GM12878 (cell line): Measurements from ENCODE around the gene TCF25. TPM values are rescaled to one million over a fixed set of nuclear protein-coding genes. Genes with fewer than 3 reads are reported as not detected.

ENCODE experiments used
- ATAC-seq: fragments of 200-7000 bp; cut with Tn5 transposase; 3 replicates; pipeline ENCODE4 v1.9.1; 2020; ENCODE audit warnings: mild to moderate bottlenecking, moderate library complexity
- BruUV-seq: library from RNA; stranded (reverse); fragments of 400-500 nt; replicated peaks from 2 replicates; lab custom pipeline; 2021; lab: Mats Ljungman, UMichigan
- CTCF ChIA-PET: fragments of 300-600 bp; sonication (Branson Sonifier 250); formaldehyde crosslinking; extraction: SDS; loops from one replicate; lab custom pipeline; 2021; ENCODE audit warnings: inconsistent platforms; lab: Yijun Ruan, JAX
- POLR2A ChIA-PET: fragments of 350-600 bp; formaldehyde crosslinking; extraction: SDS; loops from one replicate; lab custom pipeline; 2021; ENCODE audit warnings: inconsistent platforms; lab: Charles Lee
- RAD21 ChIA-PET: fragments of 300-600 bp; sonication (Branson Sonifier 250); formaldehyde crosslinking; loops from one replicate; lab custom pipeline; 2023; ENCODE audit warnings: antibody characterized with exemption; ENCODE audit not compliant: unreplicated experiment; lab: Charles Lee
- SMC1A ChIA-PET: fragments of 300-600 bp; sonication (Branson Sonifier 250); formaldehyde crosslinking; loops from one replicate; lab custom pipeline; 2023; ENCODE audit not compliant: unreplicated experiment, uncharacterized antibody; lab: Charles Lee
- DNase-seq: peaks from one replicate; pipeline ENCODE4 v3.0.0-alpha.2; 2011; ENCODE audit warnings: low read depth, low spot score
- FAIRE-seq: peaks from 3 replicates; lab custom pipeline; 2011; peaks lifted over from hg19 to GRCh38; lab: Jason Lieb, UNC
- H2AFZ ChIP-seq: 2 replicates; pipeline ENCODE4 v1.6.0; 2011; ENCODE audit warnings: low read depth, low read length, control low read depth; ENCODE audit not compliant: control insufficient read depth
- H3K27ac ChIP-seq: 2 replicates; pipeline ENCODE4 v1.5.1; 2011; ENCODE audit warnings: control low read depth; ENCODE audit not compliant: control insufficient read depth, insufficient read depth
- H3K27me3 ChIP-seq, 2 experiments: replicated peaks in 1 of 2; 2 replicates each; pipeline versions ENCODE4 v1.6.0 to v1.6.1; 2011; ENCODE audit warnings: low read length in 1 of 2; ENCODE audit not compliant: control insufficient read depth in 2 of 2, insufficient read depth in 2 of 2
- H3K36me3 ChIP-seq, 2 experiments: 2 replicates each; pipeline ENCODE4 v1.5.1; 2011; ENCODE audit warnings: low read length in 1 of 2; ENCODE audit not compliant: control insufficient read depth in 2 of 2, insufficient read depth in 2 of 2
- H3K4me1 ChIP-seq: 2 replicates; pipeline ENCODE4 v1.6.1; 2011; ENCODE audit warnings: mild to moderate bottlenecking, low read length, moderate library complexity, mixed read lengths; ENCODE audit not compliant: control insufficient read depth, insufficient read depth
- H3K4me2 ChIP-seq: 2 replicates; pipeline ENCODE4 v1.6.0; 2011; ENCODE audit warnings: control low read depth; ENCODE audit not compliant: control insufficient read depth, insufficient read depth
- H3K4me3 ChIP-seq: fragments of 200-600 bp; sonication (generic); 2 replicates; pipeline ENCODE4 v1.5.1; 2016
- H3K79me2 ChIP-seq: 2 replicates; pipeline ENCODE4 v1.6.0; 2011; ENCODE audit warnings: low read length; ENCODE audit not compliant: control insufficient read depth, insufficient read depth
- H3K9ac ChIP-seq: 2 replicates; pipeline ENCODE4 v1.8.0; 2011; ENCODE audit warnings: low read length, control low read depth, mixed read lengths; ENCODE audit not compliant: control insufficient read depth, insufficient read depth
- H3K9me3 ChIP-seq: replicated peaks from 3 replicates; pipeline ENCODE4 v1.5.1; 2011; ENCODE audit warnings: mild to moderate bottlenecking, low read length; ENCODE audit not compliant: control insufficient read depth, insufficient read depth
- H4K20me1 ChIP-seq: 2 replicates; pipeline ENCODE4 v1.6.0; 2011; ENCODE audit not compliant: control insufficient read depth, insufficient read depth
- CBX5 ChIP-seq: sonication (generic); IDR thresholded peaks from 2 replicates; pipeline ENCODE4 v1.6.1; 2016; ENCODE audit warnings: low read depth, moderate library complexity, mild to moderate bottlenecking, inconsistent platforms
- CHD2 ChIP-seq: IDR thresholded peaks from 2 replicates; pipeline ENCODE4 v1.6.1; 2011; ENCODE audit warnings: low read depth, low read length, improper control_type of control experiment, borderline replicate concordance
- ELK1 ChIP-seq: IDR thresholded peaks from 2 replicates; pipeline ENCODE4 v1.6.1; 2012; ENCODE audit warnings: low read depth, low read length, improper control_type of control experiment
- EP300 ChIP-seq, 2 experiments: fragments of 150-350 bp in 1 of 2; IDR thresholded peaks; 2 replicates each; pipeline ENCODE4 v1.6.1; 2011 to 2012; ENCODE audit warnings: low read depth in 2 of 2, low read length in 2 of 2, borderline replicate concordance in 1 of 2, improper control_type of control experiment in 1 of 2, inconsistent platforms in 1 of 2; ENCODE audit not compliant: control insufficient read depth in 1 of 2
- EZH2 ChIP-seq: IDR thresholded peaks from 2 replicates; pipeline ENCODE4 v1.6.1; 2012; ENCODE audit warnings: low read depth, mild to moderate bottlenecking, control low read depth, inconsistent platforms, low read length, borderline replicate concordance; ENCODE audit not compliant: control insufficient read depth
- KLF5 ChIP-seq: fragments of 450-650 bp; IDR thresholded peaks from 2 replicates; pipeline ENCODE4 v1.6.1; 2014; ENCODE audit warnings: mild to moderate bottlenecking; ENCODE audit not compliant: partially characterized antibody
- NR2C1 ChIP-seq: fragments of 450-650 bp; IDR thresholded peaks from 2 replicates; pipeline ENCODE4 v1.6.1; 2017; ENCODE audit warnings: antibody characterized with exemption, mild to moderate bottlenecking, moderate library complexity
- RAD21 ChIP-seq: IDR thresholded peaks from 2 replicates; pipeline ENCODE4 v1.6.1; 2011; ENCODE audit warnings: mild to moderate bottlenecking, low read depth, low read length, moderate library complexity; ENCODE audit not compliant: insufficient read depth
- RELA ChIP-seq: fragments of 450-650 bp; IDR thresholded peaks from 2 replicates; pipeline ENCODE4 v1.8.0; 2014; ENCODE audit warnings: borderline replicate concordance; ENCODE audit not compliant: partially characterized antibody
- RUNX3 ChIP-seq: IDR thresholded peaks from 2 replicates; pipeline ENCODE4 v1.6.1; 2012; ENCODE audit warnings: low read length, inconsistent platforms
- SRF ChIP-seq, 2 experiments: IDR thresholded peaks; 2 replicates each; pipeline ENCODE4 v1.6.1; 2011; ENCODE audit warnings: low read depth in 2 of 2, low read length in 2 of 2, mild to moderate bottlenecking in 1 of 2, moderate library complexity in 1 of 2
- TARDBP ChIP-seq: IDR thresholded peaks from 2 replicates; pipeline ENCODE4 v1.6.1; 2016; ENCODE audit warnings: borderline replicate concordance
- YBX1 ChIP-seq: fragments of 450-650 bp; IDR thresholded peaks from 2 replicates; pipeline ENCODE4 v1.6.1; 2016; ENCODE audit warnings: antibody characterized with exemption
- ZNF622 ChIP-seq: fragments of 450-650 bp; IDR thresholded peaks from 2 replicates; pipeline ENCODE4 v1.6.1; 2017; ENCODE audit warnings: mild to moderate bottlenecking, inconsistent platforms
- WGBS: methylation state at CpG from one replicate; pipeline ENCODE4 v1.1.6; 2016; ENCODE audit warnings: low lambda C conversion rate; ENCODE audit not compliant: insufficient replicate concordance, insufficient coverage; ENCODE audit errors: missing lambda C conversion rate; 5-methylcytosine and 5-hydroxymethylcytosine counted together
- in situ Hi-C: fragments of 300-500 bp; cut with MboI; formaldehyde crosslinking; loops from 9 replicates; pipeline ENCODE4 v1.14.3; 2018; ENCODE audit warnings: mixed read lengths
- intact Hi-C: fragments of 100-400 bp; cut with micrococcal nuclease; formaldehyde crosslinking; loops from one replicate; pipeline ENCODE4 v1.14.2; 2022; ENCODE audit not compliant: unreplicated experiment
- polyA plus RNA-seq, 11 experiments: library from polyadenylated mRNA; depleted of rRNA in 4 of 11; unstranded in 6 of 11; stranded (reverse) in 5 of 11; fragments of >200 nt; fragmentation: Nextera tagmentation in 4 of 11; fragmentation: Illumina TruSeq in 1 of 11; extraction: Ambion mirVana in 4 of 11; extraction: Trizol in 1 of 11; gene quantifications; 1 replicate in 1 of 11; 2 replicates in 10 of 11; pipeline versions ENCODE4 v1.2.1 to v1.2.3, GENCODE V29; 2011 to 2016; ENCODE audit warnings: inconsistent platforms in 2 of 11, missing spikeins in 2 of 11, low read depth in 1 of 11
- total RNA-seq, 4 experiments: library from RNA; depleted of rRNA in 3 of 4; stranded (reverse); fragments of >200 nt in 3 of 4; fragmentation: Illumina TruSeq in 1 of 4; extraction: Trizol in 1 of 4; gene quantifications; 2 replicates each; pipeline versions ENCODE4 v1.2.1 to v1.2.3, GENCODE V29; 2013 to 2021
- TF ChIP-seq, protein P1 (sequence below): IDR thresholded peaks from 2 replicates; pipeline ENCODE4 v1.6.1; 2012; ENCODE audit warnings: improper control_type of control experiment, low read depth, low read length; ENCODE audit not compliant: insufficient replicate concordance

Gene TCF25
- total and polyA plus RNA-seq, 10 of the 15 experiments (the other 5 are each of a cell fraction or from before 2014, with no cell fraction given), result 8.4 to 130 (median 89.4) TPM

- TF ChIP-seq, protein P1, sequence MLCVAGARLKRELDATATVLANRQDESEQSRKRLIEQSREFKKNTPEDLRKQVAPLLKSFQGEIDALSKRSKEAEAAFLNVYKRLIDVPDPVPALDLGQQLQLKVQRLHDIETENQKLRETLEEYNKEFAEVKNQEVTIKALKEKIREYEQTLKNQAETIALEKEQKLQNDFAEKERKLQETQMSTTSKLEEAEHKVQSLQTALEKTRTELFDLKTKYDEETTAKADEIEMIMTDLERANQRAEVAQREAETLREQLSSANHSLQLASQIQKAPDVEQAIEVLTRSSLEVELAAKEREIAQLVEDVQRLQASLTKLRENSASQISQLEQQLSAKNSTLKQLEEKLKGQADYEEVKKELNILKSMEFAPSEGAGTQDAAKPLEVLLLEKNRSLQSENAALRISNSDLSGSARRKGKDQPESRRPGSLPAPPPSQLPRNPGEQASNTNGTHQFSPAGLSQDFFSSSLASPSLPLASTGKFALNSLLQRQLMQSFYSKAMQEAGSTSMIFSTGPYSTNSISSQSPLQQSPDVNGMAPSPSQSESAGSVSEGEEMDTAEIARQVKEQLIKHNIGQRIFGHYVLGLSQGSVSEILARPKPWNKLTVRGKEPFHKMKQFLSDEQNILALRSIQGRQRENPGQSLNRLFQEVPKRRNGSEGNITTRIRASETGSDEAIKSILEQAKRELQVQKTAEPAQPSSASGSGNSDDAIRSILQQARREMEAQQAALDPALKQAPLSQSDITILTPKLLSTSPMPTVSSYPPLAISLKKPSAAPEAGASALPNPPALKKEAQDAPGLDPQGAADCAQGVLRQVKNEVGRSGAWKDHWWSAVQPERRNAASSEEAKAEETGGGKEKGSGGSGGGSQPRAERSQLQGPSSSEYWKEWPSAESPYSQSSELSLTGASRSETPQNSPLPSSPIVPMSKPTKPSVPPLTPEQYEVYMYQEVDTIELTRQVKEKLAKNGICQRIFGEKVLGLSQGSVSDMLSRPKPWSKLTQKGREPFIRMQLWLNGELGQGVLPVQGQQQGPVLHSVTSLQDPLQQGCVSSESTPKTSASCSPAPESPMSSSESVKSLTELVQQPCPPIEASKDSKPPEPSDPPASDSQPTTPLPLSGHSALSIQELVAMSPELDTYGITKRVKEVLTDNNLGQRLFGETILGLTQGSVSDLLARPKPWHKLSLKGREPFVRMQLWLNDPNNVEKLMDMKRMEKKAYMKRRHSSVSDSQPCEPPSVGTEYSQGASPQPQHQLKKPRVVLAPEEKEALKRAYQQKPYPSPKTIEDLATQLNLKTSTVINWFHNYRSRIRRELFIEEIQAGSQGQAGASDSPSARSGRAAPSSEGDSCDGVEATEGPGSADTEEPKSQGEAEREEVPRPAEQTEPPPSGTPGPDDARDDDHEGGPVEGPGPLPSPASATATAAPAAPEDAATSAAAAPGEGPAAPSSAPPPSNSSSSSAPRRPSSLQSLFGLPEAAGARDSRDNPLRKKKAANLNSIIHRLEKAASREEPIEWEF, result no peak
- TF ChIP-seq ZNF622, result no peak
Measured at GRCh38 chr16:89843409-89844350, 29.7 kb upstream of the TCF25 start (continued).

DNA sequence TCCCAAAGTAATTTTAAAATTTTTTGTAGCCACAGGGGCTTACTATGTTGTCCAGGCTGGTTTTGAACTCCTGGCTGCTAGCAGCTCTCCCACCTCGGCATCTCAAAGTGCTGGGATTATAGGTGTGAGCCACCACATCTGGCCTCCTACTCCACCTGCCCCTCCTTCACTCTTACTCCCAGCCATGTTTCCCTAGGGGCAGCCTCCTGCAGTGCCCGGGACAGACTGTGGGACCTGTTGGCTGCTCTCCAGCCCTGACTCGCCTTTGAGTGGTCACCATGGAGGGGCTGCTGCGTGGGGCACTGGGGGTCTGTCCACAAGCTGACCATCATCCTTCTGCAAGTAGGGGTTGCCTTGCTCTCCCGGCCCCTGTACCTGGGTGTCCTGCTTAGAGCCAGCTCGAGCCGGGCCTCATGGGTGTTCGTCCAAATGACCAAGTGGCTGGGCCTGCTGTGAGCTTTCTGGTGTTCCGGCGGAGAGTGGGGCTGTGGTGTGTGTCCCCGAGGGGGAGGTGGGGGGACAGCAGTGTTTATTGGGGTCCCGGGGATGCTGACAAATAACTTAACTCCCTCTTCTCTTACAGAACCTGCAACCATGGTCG lies 28.6 kb upstream of the TCF25 start:
- H3K27ac ChIP-seq, result no peak overlapping the region
- no peak overlapping the region for H3K9ac ChIP-seq
- TF ChIP-seq EZH2 (no peak), EP300 (IDR thresholded peaks at IDR 0.05; ENCODE audit: borderline replicate concordance in 1 of 2, control insufficient read depth in 1 of 2, low read depth in 2 of 2, low read length in 2 of 2) (no peak), TARDBP (no peak), NR2C1 (no peak), KLF5 (no peak), ELK1 (no peak), RELA (no peak), CBX5 (no peak), RAD21 (no peak), RUNX3 (no peak), YBX1 (no peak), CHD2 (no peak), SRF (IDR thresholded peaks at IDR 0.05; ENCODE audit: low read depth in 2 of 2, low read length in 2 of 2) (no peak)
- intact Hi-C loops, result no loop called here
- DNase-seq (no peak), FAIRE-seq (no peak), ATAC-seq (no peak)
- no TSS peak for BruUV-seq
- no peaks in the 10 kb centered on the region for H3K27me3 ChIP-seq
- 39% methylated on average over 12 of the region's 13 CpGs for WGBS
- no peak overlapping the region for H2AFZ ChIP-seq
- ChIA-PET RAD21 (no interaction called here), CTCF (interaction anchor here (0.6 to 1.2 kb wide), 2 partner anchors 37 to 51 kb away, joined by 3 read pairs; no protein-coding TSS in a partner anchor), POLR2A (no interaction called here), SMC1A (interaction anchor here (0.5 kb wide), 1 partner anchor 272 kb away, joined by 3 read pairs; no protein-coding TSS in a partner anchor)
- no peak overlapping the region for H3K4me2 ChIP-seq
- no peaks in the 10 kb centered on the region for H3K79me2 ChIP-seq
- H3K9me3 ChIP-seq, result no peaks in the 10 kb centered on the region
- H3K36me3 ChIP-seq, result no peaks in the 10 kb centered on the region
- H3K4me3 ChIP-seq, result no peak overlapping the region
- in situ Hi-C loops, result no loop called here
- H3K4me1 ChIP-seq, result peaks cover 3% of the 10 kb centered on the region
- H4K20me1 ChIP-seq, result no peaks in the 10 kb centered on the region
